Measurements from ENCODE around the gene UGDH. TPM values are rescaled to one million over a fixed set of nuclear protein-coding genes. Genes with fewer than 3 reads are reported as not detected.
"Not testable (repeated sequence)": the region's sequence is repeated elsewhere in the genome, so short reads cannot be mapped to it uniquely, and the experiment has no call there.

The UGDH gene
- total and polyA plus RNA-seq, 8 donors, result 62.8 to 108 (median 100) TPM

GRCh38 chr4:39466747-39467146, 60.5 kb downstream of the UGDH start:
- DNase-seq (no peak), ATAC-seq (peak; percentile 41)
- H3K9me3 ChIP-seq, result no peaks in the 10 kb centered on the region
- intact Hi-C loops (cut with DNase I), result no loop called here
- TF ChIP-seq, protein P1, sequence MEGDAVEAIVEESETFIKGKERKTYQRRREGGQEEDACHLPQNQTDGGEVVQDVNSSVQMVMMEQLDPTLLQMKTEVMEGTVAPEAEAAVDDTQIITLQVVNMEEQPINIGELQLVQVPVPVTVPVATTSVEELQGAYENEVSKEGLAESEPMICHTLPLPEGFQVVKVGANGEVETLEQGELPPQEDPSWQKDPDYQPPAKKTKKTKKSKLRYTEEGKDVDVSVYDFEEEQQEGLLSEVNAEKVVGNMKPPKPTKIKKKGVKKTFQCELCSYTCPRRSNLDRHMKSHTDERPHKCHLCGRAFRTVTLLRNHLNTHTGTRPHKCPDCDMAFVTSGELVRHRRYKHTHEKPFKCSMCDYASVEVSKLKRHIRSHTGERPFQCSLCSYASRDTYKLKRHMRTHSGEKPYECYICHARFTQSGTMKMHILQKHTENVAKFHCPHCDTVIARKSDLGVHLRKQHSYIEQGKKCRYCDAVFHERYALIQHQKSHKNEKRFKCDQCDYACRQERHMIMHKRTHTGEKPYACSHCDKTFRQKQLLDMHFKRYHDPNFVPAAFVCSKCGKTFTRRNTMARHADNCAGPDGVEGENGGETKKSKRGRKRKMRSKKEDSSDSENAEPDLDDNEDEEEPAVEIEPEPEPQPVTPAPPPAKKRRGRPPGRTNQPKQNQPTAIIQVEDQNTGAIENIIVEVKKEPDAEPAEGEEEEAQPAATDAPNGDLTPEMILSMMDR (IDR thresholded peaks at IDR 0.05), result no peak
- no peak overlapping the region for H3K4me3 ChIP-seq
- no peak overlapping the region for H3K27ac ChIP-seq
- H3K4me1 ChIP-seq, result peaks cover 0 to 9% of the 10 kb centered on the region in 2 donors
- H3K36me3 ChIP-seq, result peaks cover 0 to 45% of the 10 kb centered on the region in 2 donors
- no peaks in the 10 kb centered on the region for H3K27me3 ChIP-seq

GRCh38 chr4:39464886-39465501, 62.2 kb downstream of the UGDH start:
- DNase-seq (no peak), ATAC-seq (no peak)
- H3K4me3 ChIP-seq, result no peak overlapping the region
- H3K36me3 ChIP-seq, result peaks cover 0 to 42% of the 10 kb centered on the region in 2 donors
- no peaks in the 10 kb centered on the region for H3K27me3 ChIP-seq
- no peak overlapping the region for H3K27ac ChIP-seq
- no peaks in the 10 kb centered on the region for H3K9me3 ChIP-seq
- peaks cover 0 to 9% of the 10 kb centered on the region in 2 donors for H3K4me1 ChIP-seq
- intact Hi-C loops (cut with DNase I), result no loop called here
- TF ChIP-seq, protein P1 (IDR thresholded peaks at IDR 0.05), result no peak

- Histone ChIP-seq H3K27me3 (no peaks in the 10 kb centered on the region), H3K4me1 (peaks cover 17 to 42% of the 10 kb centered on the region in 2 donors), H3K9me3 (no peaks in the 10 kb centered on the region), H3K27ac (peak within 1 kb of the TSS; percentile 91 to 95), H3K4me3 (peak within 1 kb of the TSS; percentile 76 to 83), H3K36me3 (peaks cover 7 to 57% of the 10 kb centered on the region in 2 donors)
- intact Hi-C loops (cut with DNase I), result no loop called here
- ATAC-seq (peak; percentile 95), DNase-seq (peak; percentile 89 to 99 (median 96))
- TF ChIP-seq, protein P1 (IDR thresholded peaks at IDR 0.05), result no peak
Observed at GRCh38 chr4:39458505-39459300, 68.5 kb downstream of the UGDH start, which contains the start of the genes LIAS and RPL9. LIAS (plus strand) TSS chr4:39459056; CDS start chr4:39459118, 62 bp downstream. RPL9 (minus strand) TSS chr4:39458922; CDS start chr4:39458439, 483 bp downstream.

DNA sequence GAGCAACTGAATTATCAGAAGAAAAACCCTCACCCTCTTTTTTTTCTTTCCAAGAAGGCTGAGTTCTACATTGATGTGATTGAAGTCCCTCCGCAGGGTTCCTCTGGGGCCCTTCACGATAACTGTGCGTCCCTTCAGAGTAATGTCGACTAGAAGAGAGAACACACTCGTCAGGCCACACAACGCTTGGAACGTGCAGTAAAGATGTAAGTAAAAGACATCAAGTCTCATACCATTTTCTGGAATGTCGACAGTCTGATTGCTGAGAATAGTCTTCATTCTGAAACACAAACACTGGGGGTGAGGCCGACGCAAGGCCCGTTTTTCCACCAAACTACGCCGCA, 69.1 kb downstream of the UGDH start:
- Histone ChIP-seq H3K4me1 (peaks cover 17 to 42% of the 10 kb centered on the region in 2 donors), H3K4me3 (peak overlapping the region; percentile 76 to 83), H3K36me3 (peaks cover 7 to 57% of the 10 kb centered on the region in 2 donors), H3K27ac (peak overlapping the region; percentile 91 to 95)
- H3K9me3 ChIP-seq; H3K27me3 ChIP-seq; DNase-seq; intact Hi-C loops (cut with DNase I): not testable (repeated sequence)
- ATAC-seq, result peak; percentile 10

GRCh38 chr4:39456946-39457763, 70.1 kb downstream of the UGDH start:
- no peak overlapping the region for H3K27ac ChIP-seq
- H3K9me3 ChIP-seq, result no peaks in the 10 kb centered on the region
- peaks cover 7 to 57% of the 10 kb centered on the region in 2 donors for H3K36me3 ChIP-seq
- TF ChIP-seq, protein P1 (IDR thresholded peaks at IDR 0.05), result no peak
- DNase-seq (no peak), ATAC-seq (no peak)
- peak overlapping the region; percentile 76 to 83 for H3K4me3 ChIP-seq
- no peaks in the 10 kb centered on the region for H3K27me3 ChIP-seq
- intact Hi-C loops (cut with DNase I), result no loop called here
- H3K4me1 ChIP-seq, result peaks cover 17 to 42% of the 10 kb centered on the region in 2 donors
